NCI-H526 (cell line): ENCODE results near the gene PRAMEF1.
A peak's percentile ranks its signal among the peaks of the same experiment; 100 is the strongest.
"Not testable (repeated sequence)": the region's sequence is repeated elsewhere in the genome, so short reads cannot be mapped to it uniquely, and the experiment has no call there.

Experiments
- DNase-seq, 2 experiments: peaks; one replicate each; lab custom pipeline; 2025; lab: John Stamatoyannopoulos, UW

PRAMEF1 gene

GRCh38 chr1:12776801-12777557, 14.2 kb upstream of the PRAMEF1 start:
- DNase-seq = no peak

- no peak for DNase-seq
Measured at GRCh38 chr1:12778061-12778460, 13.1 kb upstream of the PRAMEF1 start.

GRCh38 chr1:12778907-12779306, 12.3 kb upstream of the PRAMEF1 start:
- no peak for DNase-seq

- DNase-seq = peak in 1 of 2 experiments; percentile 12
Measured at GRCh38 chr1:12781488-12781887, 9.7 kb upstream of the PRAMEF1 start.

- DNase-seq = peak; percentile 2 to 37
Measured at GRCh38 chr1:12783783-12784182, 7.4 kb upstream of the PRAMEF1 start.

- not testable (repeated sequence) for DNase-seq
Measured at GRCh38 chr1:12784729-12785128, 6.5 kb upstream of the PRAMEF1 start.

- DNase-seq = no peak
Measured at GRCh38 chr1:12798911-12799310, 7.7 kb downstream of the PRAMEF1 start.

- no peak for DNase-seq
Measured at GRCh38 chr1:12799730-12800129, 8.5 kb downstream of the PRAMEF1 start.

- DNase-seq = no peak
Measured at GRCh38 chr1:12809933-12810332, 18.7 kb downstream of the PRAMEF1 start.

GRCh38 chr1:12810691-12811408, 19.7 kb downstream of the PRAMEF1 start:
- DNase-seq = no peak

- no peak for DNase-seq
Measured at GRCh38 chr1:12811409-12811784, 20.2 kb downstream of the PRAMEF1 start.

GRCh38 chr1:12819061-12819460, 27.9 kb downstream of the PRAMEF1 start:
- DNase-seq = not testable (repeated sequence)

GRCh38 chr1:12831310-12831709, 40.1 kb downstream of the PRAMEF1 start, which contains the start of gene PRAMEF11:
Gene PRAMEF11 (minus strand): TSS chr1:12831410. CDS start chr1:12828789, 2,621 bp downstream.
- not testable (repeated sequence) for DNase-seq

GRCh38 chr1:12833251-12833650, 42.1 kb downstream of the PRAMEF1 start:
- not testable (repeated sequence) for DNase-seq
